Sciatic nerve (tissue), 2 donors: Measurements from ENCODE around the gene CD300E. TPM values are rescaled to one million over a fixed set of nuclear protein-coding genes. Genes with fewer than 3 reads are reported as not detected.

Source experiments
- ATAC-seq: fragments of 200-7000 bp; cut with Tn5 transposase; one replicate; pipeline ENCODE4 v1.9.1; 2020; ENCODE audit warnings: mild to moderate bottlenecking, moderate library complexity
- DNase-seq: peaks from one replicate; pipeline ENCODE4 v3.0.0-alpha.2; 2020; ENCODE audit warnings: low spot score
- intact Hi-C: fragments of 100-400 bp; cut with DNase I; formaldehyde crosslinking; loops from one replicate; pipeline ENCODE4 v1.14.2; 2022
- total RNA-seq: library from RNA; stranded (reverse); fragmentation: NEBNext Ultra II Directional; extraction: Animal tissue kit (Norgen Biotek cat#: 25700); gene quantifications from one replicate; pipeline ENCODE4 v1.2.1, GENCODE V29; 2021
- donor health status: DM: no; HTN: no; CAD: no.
- donor health status: DM: no; HTN: no; CAD: no.

Gene CD300E, protein sequence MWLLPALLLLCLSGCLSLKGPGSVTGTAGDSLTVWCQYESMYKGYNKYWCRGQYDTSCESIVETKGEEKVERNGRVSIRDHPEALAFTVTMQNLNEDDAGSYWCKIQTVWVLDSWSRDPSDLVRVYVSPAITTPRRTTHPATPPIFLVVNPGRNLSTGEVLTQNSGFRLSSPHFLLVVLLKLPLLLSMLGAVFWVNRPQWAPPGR
- total RNA-seq, result 3.8 TPM

DNA sequence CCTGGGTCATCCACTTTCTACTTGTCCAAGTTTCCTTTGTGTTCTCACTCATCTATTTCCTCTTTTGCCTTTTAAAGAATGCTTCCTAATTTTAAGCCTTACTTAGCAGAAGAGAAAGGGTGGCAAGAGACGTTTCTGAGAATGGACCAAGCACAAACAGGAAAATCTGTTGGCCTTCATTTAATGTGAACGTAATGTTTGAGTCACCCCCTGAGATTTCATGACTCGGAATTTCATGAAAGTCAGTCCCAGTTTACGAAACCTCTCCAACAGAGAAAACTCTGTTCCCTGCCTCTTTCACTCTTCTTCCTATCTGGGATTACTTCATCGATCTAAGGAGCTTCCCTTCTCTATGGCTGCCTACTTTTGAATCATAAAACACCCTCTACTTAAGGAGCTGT, at the start of gene CD300E:
Gene CD300E (minus strand): TSS at position 46 of the 401 bp plus-strand sequence. CDS start 117 bp downstream, outside the sequence.
- ATAC-seq (no peak), DNase-seq (no peak)
- intact Hi-C loops, result no loop called here

DNA sequence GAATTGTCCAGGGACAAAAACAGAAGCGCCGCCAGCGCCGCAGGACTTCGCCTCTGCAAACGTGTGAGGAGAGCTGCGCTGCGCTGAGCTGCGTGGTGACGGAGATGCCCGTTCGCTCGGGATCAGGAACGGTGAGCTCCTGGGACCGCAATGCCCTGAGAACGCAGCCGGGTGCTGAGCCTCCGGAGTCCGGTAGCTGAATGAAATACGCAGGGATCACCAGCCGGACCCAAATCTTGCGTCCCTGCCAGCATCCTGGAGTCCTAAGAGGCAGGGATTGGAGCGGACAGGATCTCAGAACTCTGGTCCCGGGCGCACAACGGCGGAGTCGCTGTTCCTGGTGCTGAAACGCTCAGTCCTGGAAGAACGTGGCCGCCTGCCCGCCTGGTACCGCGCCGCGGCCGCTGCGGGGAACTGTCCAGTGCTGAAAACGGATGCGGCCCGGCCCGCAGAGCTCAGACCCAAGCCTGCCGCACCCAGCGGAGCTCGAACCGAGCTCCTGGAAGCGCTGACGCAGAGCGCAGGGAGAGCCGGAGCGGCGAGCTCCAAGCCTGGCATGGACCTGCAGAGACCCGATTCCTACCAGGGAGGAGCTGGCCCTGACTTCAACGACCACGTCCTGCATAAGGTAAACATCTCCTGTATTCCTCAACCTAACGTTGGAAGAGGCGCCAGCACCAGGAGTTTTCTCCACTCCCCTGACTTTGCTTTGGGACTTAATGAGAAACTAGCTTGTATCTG, 47.7 kb upstream of the CD300E start:
- DNase-seq (peak; percentile 87), ATAC-seq (peak; percentile 87)
- intact Hi-C loops, result no loop called here

DNA sequence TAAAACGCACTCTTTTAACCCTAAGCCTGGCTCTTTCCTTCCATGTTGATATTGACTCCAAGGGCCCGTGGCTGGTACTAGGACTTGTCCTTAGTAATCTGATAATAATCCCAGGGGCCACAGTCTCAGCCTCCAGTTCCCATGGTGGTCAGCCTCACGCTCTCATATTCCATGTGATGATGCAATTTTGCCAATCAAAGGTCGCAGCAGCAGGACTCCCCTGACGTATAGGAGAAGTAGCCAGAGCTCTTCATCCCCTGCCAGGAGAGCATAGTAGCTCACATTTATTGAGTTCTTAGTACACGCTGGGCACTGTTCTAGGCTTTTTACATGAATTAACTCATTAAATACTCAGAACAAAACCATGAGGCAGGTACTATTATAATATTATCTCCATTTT, 46.8 kb upstream of the CD300E start:
- ATAC-seq, result no peak
- intact Hi-C loops, result no loop called here

DNA sequence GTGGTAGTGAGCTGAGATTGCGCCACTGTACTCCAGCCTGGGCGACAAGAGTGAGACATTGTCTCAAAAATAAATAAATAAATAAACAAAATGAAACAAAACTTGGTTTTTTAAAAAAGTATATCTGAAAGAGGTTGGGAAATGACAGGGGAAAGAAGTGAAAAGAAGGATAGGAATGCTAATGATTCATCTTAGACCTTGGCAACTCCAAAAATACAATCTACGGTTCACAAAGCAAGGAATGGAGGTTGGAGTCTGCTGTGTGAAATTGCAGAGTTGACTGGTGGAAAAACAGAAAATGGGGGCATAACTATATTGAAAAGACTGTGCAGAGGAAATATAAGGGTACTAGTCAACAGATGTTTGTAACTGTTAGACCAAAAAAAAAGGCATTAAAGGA, 40.0 kb upstream of the CD300E start:
- DNase-seq (no peak), ATAC-seq (no peak)
- intact Hi-C loops, result no loop called here

More for the DNA sequence above, 46.8 kb upstream of the CD300E start:
- DNase-seq, result no peak

DNA sequence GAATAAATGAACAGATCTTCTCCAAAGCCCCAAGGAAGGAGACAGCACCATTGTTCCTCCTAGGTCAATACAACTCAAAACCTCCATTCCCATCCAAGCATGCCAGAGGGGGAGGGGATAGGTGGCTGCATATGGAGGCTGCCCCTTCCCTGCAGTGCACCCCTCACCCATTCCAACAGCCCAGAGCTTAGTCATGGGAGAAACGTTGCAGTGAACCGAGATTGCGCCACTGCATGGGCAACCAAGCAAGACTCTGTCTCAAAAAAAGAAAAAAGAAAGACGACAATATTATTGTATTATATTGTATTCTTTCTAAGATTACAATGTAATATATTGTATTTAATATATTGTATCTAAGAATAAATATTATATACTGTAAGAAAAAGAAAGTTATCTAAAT, 36.4 kb upstream of the CD300E start:
- intact Hi-C loops, result no loop called here
- no peak for ATAC-seq

DNA sequence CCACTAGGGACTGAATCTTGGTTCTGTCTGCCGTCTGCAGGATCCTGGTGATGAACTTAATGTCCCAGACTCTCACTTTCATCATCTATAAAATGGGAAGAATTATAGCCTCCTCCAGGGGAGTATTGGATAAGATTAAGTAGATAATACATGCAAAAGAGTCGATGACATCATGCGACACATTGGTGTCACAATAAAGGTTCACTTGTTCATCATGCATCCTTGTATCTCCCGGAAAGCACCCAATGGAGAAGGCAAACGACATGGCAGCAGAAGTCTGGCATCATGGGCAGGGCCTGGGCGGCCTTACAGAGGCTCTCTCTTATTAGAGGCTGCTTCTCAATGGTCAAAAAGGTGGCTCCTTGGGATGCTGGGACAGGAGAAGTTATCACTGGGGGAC, 35.1 kb upstream of the CD300E start:
- DNase-seq (no peak), ATAC-seq (no peak)
- intact Hi-C loops, result no loop called here

More for the DNA sequence above, 36.4 kb upstream of the CD300E start:
- no peak for DNase-seq

DNA sequence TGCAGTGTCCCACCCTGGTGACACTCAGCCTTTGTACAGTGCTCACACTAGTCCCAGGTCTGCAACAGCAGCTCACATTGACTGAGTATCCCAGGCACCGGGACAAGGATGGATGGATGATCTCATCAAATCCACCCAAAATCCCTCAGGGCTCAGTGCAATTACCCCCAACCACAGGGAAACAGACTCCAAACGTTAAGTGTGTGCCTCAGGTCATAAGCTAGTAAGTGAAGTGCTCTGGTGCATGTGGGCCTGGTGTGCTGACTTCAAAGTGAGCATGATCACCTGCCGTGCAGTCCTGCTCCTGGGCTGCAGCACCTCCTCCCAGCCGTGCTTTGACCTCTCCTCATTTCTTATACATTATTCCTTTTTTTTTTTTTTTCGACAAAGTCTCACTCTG, 31.2 kb upstream of the CD300E start:
- ATAC-seq (no peak), DNase-seq (no peak)
- intact Hi-C loops, result no loop called here

DNA sequence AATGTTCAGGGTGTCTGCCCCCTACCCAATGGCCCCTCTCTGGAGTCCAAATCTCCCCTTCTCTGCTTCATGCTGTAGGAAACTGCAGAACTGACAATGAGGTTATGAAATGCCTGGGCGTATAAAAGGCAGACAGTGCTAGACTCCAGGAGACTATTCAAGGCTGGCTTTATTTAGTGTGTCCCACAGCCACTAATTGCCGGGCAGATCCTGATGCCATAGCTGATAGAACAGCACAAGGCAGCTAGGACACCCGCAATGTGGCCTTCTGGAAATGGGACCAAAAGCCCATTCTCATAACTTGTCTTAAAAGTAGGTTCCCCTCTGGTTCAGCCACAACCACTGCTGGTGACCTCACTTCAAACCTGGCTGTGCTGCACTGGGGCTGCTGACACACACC, 28.5 kb upstream of the CD300E start:
- DNase-seq (no peak), ATAC-seq (no peak)
- intact Hi-C loops, result no loop called here

DNA sequence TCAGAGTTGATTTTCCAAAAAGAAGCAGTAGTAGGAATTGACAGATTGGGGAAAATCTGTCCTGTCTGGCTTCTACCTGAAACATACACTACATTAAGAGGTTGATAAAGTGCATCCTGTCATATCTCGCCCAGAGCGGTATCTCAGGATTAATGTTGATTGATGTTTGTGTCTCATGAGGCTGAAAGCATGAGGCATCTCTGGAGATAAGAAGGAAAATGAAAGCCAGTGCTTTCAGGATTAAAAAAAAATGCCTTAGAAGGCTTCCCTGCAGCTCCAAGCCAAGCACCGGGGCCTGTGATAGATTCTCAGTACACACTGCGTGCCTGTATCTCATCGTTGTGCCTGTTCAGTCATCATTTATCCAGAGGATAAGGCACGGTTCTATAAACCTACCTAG, 26.4 kb upstream of the CD300E start:
- intact Hi-C loops, result no loop called here
- ATAC-seq (no peak), DNase-seq (no peak)

DNA sequence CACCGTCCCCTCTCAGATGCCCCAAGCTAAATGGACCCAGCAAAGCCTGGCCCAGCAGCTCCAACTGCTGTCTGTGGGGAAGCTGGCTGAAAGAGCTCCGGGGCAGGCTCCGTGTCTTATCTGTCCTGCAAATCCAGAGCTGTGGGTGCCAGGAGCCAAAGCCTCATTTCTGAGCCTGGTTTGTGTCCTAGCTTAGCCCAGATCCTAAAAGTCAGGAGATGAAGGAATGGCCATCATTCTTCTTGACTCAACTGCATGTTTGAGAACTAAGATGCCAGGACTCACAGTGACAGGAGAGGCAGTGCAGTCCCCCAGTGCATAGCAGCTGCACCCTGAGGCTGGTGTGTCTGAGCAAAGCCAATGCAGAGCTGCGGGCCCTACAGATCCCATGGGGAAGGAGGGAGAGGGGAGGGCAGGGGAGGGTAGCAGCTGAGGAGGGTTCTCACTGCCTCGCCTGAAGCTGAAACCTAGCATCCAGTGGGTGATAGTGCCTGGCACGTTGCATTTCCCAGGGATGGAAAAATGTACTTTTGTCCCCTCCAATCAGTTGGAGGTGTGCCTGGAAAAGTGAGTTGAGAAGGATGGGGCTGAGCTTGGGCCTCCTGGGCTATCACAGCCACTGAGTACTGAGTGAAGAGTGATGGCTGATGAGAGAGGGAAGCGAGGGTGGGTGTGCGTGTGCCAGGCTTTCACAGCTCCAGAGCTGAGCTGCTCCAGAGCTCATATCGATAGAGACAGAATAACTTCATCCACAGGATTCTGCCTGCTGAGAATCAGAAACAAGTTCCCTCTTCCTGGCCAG, 24.5 kb upstream of the CD300E start:
- no peak for DNase-seq
- no peak for ATAC-seq
- intact Hi-C loops, result no loop called here

DNA sequence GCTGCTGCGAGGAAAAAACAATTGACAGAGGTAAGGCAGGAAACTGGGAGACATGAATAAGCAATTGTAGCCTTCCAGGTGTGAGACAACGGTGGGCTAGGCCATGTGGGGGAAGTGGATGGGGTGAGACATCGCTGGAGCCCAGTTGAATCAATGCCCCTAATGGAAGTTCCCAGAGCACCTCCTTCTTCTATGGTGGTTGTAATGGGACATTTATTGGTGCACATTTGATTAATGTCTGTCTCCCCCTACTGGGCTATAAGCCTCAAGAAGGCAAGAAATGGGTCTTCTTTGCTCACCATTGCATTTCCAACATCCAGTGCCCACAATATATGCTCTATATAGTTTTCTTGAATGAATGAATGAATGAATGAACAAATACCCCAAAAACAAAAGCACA, 22.7 kb upstream of the CD300E start:
- ATAC-seq (no peak), DNase-seq (no peak)
- intact Hi-C loops, result no loop called here

DNA sequence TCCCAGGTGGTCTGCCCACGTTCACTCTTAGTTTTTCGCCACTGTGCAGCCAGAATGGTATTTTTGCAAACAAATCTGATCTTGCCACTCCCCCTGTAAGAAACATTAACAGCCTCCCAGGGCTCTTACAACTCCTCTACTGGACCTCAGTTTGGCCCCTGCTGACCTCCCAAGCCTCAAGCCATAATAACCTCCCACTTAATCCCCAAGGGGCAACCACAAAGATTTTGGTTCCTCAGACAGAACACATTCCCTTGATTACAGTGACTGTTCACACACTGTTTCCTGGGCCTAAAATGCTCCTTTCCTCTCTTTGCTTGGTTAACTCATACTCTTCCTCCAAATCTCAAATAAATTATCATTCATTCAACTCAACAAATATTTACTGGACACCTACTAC, 21.5 kb upstream of the CD300E start:
- ATAC-seq, result no peak
- intact Hi-C loops, result no loop called here
- DNase-seq, result no peak

DNA sequence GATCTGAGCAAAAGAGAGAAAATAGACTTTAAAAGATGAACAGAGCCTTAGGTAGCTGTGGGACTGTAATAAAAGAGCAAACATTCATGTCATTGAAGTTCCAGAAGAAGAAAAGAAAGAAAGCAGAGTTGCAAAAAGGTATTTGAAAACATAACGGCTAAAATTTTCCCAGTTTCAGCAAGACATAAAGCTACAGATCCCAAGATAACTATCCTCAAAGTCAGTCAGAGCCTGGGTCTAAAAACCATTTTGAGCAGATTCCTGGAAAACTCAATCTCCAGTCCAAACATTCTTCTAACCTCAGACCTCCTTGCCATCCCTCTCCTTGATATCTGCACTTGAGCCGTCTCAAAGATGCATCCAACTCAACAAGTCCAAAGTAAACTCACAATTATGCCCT, 20.9 kb upstream of the CD300E start:
- intact Hi-C loops, result no loop called here
- ATAC-seq, result no peak

DNA sequence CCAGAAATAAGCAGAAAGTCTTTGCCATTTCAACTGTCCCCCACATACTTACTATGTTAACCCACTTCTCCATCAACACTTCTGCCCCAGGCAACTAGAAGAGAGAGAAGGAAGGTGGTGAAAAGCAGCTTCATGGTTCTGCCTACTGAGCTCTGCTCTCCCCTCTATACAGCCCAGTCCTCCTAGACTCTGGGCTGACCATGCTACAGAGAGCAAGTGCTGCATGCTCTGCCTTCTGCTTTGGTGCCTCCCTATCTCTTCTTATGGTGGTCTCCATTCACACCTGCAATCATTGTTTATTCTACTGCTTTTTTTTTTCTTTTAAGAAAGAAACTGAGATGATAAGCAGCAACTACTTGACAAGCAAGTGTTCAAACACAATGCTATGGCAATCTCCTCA, 20.3 kb upstream of the CD300E start:
- no peak for ATAC-seq
- intact Hi-C loops, result no loop called here

More for the DNA sequence above, 20.9 kb upstream of the CD300E start:
- DNase-seq, result no peak

DNA sequence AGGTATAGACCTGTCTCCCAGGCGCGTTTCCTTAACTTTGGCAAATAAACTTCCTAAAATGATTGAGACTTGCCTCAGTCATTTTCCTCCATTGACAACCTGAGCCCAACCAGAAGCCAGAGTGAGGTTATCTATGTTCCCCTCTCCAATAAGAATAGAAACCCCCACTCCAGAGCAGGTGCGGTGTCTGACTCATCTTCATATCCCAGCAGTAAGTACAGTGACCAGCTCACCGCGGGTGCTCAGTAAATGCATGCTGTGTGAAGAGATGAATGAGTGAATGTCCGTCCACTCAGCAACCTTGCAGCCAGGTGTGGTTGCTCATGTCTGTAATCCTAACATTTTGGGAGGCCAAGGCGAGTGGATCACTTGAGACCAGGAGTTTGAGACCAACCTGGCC, 19.5 kb upstream of the CD300E start:
- intact Hi-C loops, result no loop called here
- ATAC-seq (no peak), DNase-seq (no peak)

More for the DNA sequence above, 20.3 kb upstream of the CD300E start:
- DNase-seq, result no peak

DNA sequence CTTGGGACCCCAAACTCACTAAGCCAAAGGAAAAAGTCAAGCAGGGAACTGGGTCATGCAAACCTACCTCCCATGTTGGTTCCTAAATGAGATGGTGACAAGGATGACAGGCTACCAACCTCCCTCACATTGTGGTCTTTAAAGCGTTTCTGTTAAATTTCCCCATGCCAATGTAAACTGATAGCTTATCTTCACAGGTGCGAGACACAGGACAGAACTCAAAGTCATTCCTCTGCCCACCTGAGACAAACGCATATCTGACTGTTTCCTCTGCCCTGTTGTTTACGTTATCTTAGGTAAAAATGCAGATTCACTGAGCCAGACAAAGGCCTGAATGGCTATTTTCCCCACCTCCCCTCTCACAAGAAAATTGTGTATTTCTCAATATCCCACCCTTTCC, 19.0 kb upstream of the CD300E start:
- ATAC-seq (no peak), DNase-seq (no peak)
- intact Hi-C loops, result no loop called here

DNA sequence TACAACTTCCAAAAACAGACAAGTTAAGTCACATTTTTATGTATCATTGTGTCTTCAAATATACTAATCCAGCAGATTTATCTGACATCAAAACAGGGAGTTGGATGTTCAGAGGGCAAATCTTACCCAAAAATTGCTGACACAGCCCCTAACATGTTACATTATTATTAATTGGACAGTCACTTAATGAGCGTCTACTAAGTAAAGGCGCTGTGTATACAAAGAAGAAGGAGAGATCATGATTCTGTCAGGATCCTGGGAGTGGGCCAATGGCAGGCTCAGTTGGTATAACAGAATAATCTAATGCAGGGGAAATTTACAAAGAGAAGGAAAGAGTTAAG, 18.4 kb upstream of the CD300E start:
- no peak for ATAC-seq
- intact Hi-C loops, result no loop called here

DNA sequence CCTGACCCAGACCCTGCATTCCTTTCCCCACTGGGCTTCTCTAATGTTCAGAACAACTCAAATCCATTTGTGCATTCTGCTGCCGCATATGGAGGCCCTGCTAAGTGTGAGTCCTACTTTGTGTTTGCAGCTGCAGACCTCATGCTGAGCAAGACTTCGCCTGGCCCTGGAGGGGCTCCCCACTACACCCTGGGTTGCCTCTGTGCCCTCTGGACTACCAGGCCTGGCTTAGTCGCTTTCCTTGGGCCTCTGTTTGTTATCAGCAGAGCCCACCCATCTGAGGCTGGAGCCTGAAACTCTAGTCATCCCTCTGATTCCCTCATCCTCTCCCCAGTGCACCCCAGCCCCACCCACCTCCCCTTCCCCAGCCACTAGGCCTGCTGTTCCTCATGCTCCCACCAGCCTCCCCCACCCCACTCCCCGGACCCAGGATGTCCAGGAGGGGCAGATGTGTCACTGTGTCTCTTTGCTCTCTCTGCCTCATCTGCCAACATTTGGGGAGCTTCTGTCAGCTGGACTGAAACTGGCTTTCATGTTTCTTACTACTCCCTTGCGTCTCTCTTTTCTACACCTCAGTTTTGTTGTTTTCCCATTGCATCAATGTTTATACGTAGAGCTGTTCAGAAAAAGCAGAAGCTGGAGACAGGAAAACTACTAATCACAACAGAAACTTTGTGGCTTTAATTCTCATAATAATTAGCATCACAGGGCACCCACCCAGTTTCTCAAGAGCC, 17.9 kb upstream of the CD300E start:
- intact Hi-C loops, result no loop called here
- DNase-seq, result no peak
- ATAC-seq, result no peak

More for the DNA sequence above, 18.4 kb upstream of the CD300E start:
- DNase-seq, result no peak

DNA sequence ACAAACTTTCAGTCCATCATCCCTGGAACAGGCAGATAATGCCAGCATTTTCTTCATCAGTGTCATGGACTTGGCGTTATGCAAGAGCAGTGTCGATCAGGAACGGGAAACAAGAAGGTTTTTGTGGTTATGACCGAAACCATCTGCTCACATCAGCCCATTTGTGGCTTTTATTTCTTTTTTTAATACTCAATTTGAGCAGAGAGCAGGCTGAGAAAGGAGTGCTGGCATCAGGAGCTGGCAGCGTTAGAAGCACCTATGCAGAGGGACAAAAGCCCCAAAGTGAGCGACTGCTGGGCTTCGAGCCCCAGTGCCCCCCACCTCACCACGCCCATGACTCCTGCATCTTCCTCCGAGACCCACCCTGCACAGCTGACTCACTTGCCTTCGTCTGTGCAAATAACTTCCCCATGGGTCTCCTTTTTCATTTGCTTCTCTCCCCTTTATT, 16.2 kb upstream of the CD300E start:
- DNase-seq (no peak), ATAC-seq (peak; percentile 34)
- intact Hi-C loops, result loop anchor here (10.0 kb wide), 1 partner anchor 145 kb away; no protein-coding TSS in a partner anchor
